ENCODE results near the gene ZNF331. TPM values are rescaled to one million over a fixed set of nuclear protein-coding genes. Genes with fewer than 3 reads are reported as not detected.

ZNF331 gene
- total and polyA plus RNA-seq, 2 donors (not counting 1 experiment from before 2014, with no cell fraction given) = 4.8 to 16.2 TPM

DNA sequence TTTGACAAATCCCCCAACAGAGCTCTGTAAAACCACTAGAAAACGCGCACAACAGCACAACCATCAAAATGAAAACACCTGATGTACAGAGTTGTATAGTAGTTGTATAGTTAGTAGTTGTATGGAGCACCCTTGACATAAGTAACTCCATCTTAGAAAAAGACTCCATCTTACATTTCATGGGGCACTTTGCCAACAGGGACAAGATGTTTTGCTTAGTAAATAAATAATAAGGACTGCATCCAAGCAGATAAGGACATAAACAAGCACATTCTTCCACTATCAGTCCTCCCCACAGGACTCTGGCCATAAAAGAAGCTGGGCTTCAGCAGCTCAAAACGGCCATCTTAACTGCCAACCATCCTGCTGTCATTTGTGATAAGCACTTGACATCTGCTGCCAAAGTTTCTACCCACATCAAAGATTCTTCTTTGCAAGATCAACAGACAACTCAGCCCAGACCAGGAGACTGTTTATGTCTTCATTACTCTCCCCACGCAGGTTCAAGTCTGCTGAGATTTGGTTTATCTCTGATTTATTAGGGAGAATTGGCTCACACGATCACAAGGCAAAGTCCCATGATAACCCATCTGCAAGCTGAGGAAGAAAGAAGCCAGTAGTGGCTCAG lies 20.7 kb upstream of the ZNF331 start:
- H2AFZ ChIP-seq (ENCODE audit: low read length) = no peak overlapping the region
- no peaks in the 10 kb centered on the region for H4K20me1 ChIP-seq (ENCODE audit: control insufficient read depth, extremely low read depth, insufficient read depth, low read length)
- peaks cover 5% of the 10 kb centered on the region for H3K79me2 ChIP-seq (ENCODE audit: control insufficient read depth, insufficient read depth, low read length)
- no peak overlapping the region for H3K4me3 ChIP-seq (replicated peaks in 1 of 4; ENCODE audit: control extremely low read depth in 1 of 4, insufficient read depth in 1 of 4, low read depth in 3 of 4, low read length in 4 of 4)
- H3K9ac ChIP-seq (ENCODE audit: insufficient read depth, low read length) = no peak overlapping the region
- no peaks in the 10 kb centered on the region for H3K9me3 ChIP-seq (ENCODE audit: control insufficient read depth, insufficient read depth, low read depth, low read length)
- H3K4me1 ChIP-seq (ENCODE audit: control insufficient read depth, extremely low read depth, insufficient read depth, low read length) = peaks cover 7% of the 10 kb centered on the region
- no peaks in the 10 kb centered on the region for H3K27me3 ChIP-seq (ENCODE audit: control insufficient read depth, insufficient read depth, low read length)
- no peak overlapping the region for H3K4me2 ChIP-seq (ENCODE audit: extremely low read depth, insufficient read depth, low read length)
- DNase-seq (ENCODE audit: low read depth in 2 of 2) = no peak
- TF ChIP-seq EZH2 (IDR thresholded peaks at IDR 0.05; ENCODE audit: low read length, missing control alignments) = no peak
- TF ChIP-seq, protein P1, sequence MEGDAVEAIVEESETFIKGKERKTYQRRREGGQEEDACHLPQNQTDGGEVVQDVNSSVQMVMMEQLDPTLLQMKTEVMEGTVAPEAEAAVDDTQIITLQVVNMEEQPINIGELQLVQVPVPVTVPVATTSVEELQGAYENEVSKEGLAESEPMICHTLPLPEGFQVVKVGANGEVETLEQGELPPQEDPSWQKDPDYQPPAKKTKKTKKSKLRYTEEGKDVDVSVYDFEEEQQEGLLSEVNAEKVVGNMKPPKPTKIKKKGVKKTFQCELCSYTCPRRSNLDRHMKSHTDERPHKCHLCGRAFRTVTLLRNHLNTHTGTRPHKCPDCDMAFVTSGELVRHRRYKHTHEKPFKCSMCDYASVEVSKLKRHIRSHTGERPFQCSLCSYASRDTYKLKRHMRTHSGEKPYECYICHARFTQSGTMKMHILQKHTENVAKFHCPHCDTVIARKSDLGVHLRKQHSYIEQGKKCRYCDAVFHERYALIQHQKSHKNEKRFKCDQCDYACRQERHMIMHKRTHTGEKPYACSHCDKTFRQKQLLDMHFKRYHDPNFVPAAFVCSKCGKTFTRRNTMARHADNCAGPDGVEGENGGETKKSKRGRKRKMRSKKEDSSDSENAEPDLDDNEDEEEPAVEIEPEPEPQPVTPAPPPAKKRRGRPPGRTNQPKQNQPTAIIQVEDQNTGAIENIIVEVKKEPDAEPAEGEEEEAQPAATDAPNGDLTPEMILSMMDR (conservative IDR thresholded peaks at IDR 0.05 in 1 of 2, IDR thresholded peaks at IDR 0.05 in 1 of 2; ENCODE audit: low read depth in 1 of 2, low read length in 2 of 2) = no peak
- H3K27ac ChIP-seq (ENCODE audit: insufficient read depth, low read length) = no peak overlapping the region
- no peaks in the 10 kb centered on the region for H3K36me3 ChIP-seq (ENCODE audit: control insufficient read depth, insufficient read depth, low read length)

DNA sequence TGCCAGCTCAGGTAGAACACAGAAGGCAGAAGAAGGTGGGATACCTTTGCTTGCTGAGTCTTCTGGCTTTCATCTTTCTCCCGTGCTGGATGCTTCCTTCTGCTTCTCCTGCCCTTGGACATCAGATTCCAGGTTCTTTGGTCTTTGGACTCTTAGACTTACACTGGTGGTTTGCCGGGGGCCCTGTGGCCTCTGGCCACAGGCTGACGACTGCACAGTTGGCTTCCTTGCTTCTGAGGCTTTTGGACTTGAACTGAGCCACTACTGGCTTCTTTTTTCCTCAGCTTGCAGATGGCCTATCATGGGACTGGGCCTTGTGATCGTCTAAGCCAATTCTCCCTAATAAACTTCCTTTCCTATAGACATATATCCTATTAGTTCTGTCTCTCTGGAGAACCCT lies 19.8 kb upstream of the ZNF331 start:
- H3K79me2 ChIP-seq (ENCODE audit: control insufficient read depth, insufficient read depth, low read length) = peaks cover 5% of the 10 kb centered on the region
- H3K4me2 ChIP-seq (ENCODE audit: extremely low read depth, insufficient read depth, low read length) = no peak overlapping the region
- no peak overlapping the region for H2AFZ ChIP-seq (ENCODE audit: low read length)
- H3K9ac ChIP-seq (ENCODE audit: insufficient read depth, low read length) = no peak overlapping the region
- H3K27ac ChIP-seq (ENCODE audit: insufficient read depth, low read length) = no peak overlapping the region
- H3K4me3 ChIP-seq (replicated peaks in 1 of 4; ENCODE audit: control extremely low read depth in 1 of 4, insufficient read depth in 1 of 4, low read depth in 3 of 4, low read length in 4 of 4) = no peak overlapping the region
- H3K4me1 ChIP-seq (ENCODE audit: control insufficient read depth, extremely low read depth, insufficient read depth, low read length) = peaks cover 7% of the 10 kb centered on the region
- H4K20me1 ChIP-seq (ENCODE audit: control insufficient read depth, extremely low read depth, insufficient read depth, low read length) = no peaks in the 10 kb centered on the region
- H3K9me3 ChIP-seq (ENCODE audit: control insufficient read depth, insufficient read depth, low read depth, low read length) = no peaks in the 10 kb centered on the region
- H3K27me3 ChIP-seq (ENCODE audit: control insufficient read depth, insufficient read depth, low read length) = no peaks in the 10 kb centered on the region
- DNase-seq (ENCODE audit: low read depth in 2 of 2) = no peak
- TF ChIP-seq, protein P1 (conservative IDR thresholded peaks at IDR 0.05 in 1 of 2, IDR thresholded peaks at IDR 0.05 in 1 of 2; ENCODE audit: low read depth in 1 of 2, low read length in 2 of 2) = no peak
- no peak for TF ChIP-seq EZH2 (IDR thresholded peaks at IDR 0.05; ENCODE audit: low read length, missing control alignments)
- H3K36me3 ChIP-seq (ENCODE audit: control insufficient read depth, insufficient read depth, low read length) = no peaks in the 10 kb centered on the region

DNA sequence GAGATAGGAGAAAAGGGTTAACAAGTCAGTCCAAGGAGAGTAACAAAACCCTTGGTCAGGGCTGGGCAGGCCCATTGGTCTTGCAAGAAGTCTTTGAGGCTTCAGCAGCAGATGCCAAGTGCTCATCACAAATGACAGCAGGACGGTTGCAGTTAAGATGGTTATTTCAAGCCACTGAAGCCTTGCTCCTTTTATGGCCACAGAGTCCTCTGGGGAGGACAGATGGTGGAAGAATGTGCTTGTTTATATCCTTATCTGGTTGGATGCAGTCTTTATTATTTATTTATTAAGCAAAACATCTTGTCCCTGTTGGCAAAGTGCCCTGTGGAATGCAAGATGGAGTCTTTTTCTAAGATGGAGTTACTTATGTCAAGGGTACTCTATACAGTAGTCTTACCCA lies 19.2 kb upstream of the ZNF331 start:
- H3K36me3 ChIP-seq (ENCODE audit: control insufficient read depth, insufficient read depth, low read length) = no peaks in the 10 kb centered on the region

More for the DNA sequence above, 19.2 kb upstream of the ZNF331 start:
- Histone ChIP-seq H3K4me3 (replicated peaks in 1 of 4; ENCODE audit: control extremely low read depth in 1 of 4, insufficient read depth in 1 of 4, low read depth in 3 of 4, low read length in 4 of 4) (no peak overlapping the region), H3K4me2 (ENCODE audit: extremely low read depth, insufficient read depth, low read length) (no peak overlapping the region), H3K4me1 (ENCODE audit: control insufficient read depth, extremely low read depth, insufficient read depth, low read length) (peaks cover 7% of the 10 kb centered on the region), H3K27me3 (ENCODE audit: control insufficient read depth, insufficient read depth, low read length) (no peaks in the 10 kb centered on the region), H3K9ac (ENCODE audit: insufficient read depth, low read length) (no peak overlapping the region), H3K27ac (ENCODE audit: insufficient read depth, low read length) (no peak overlapping the region), H4K20me1 (ENCODE audit: control insufficient read depth, extremely low read depth, insufficient read depth, low read length) (no peaks in the 10 kb centered on the region), H3K79me2 (ENCODE audit: control insufficient read depth, insufficient read depth, low read length) (peaks cover 5% of the 10 kb centered on the region), H3K9me3 (ENCODE audit: control insufficient read depth, insufficient read depth, low read depth, low read length) (no peaks in the 10 kb centered on the region), H2AFZ (ENCODE audit: low read length) (no peak overlapping the region)
- TF ChIP-seq, protein P1 (conservative IDR thresholded peaks at IDR 0.05 in 1 of 2, IDR thresholded peaks at IDR 0.05 in 1 of 2; ENCODE audit: low read depth in 1 of 2, low read length in 2 of 2) = no peak
- no peak for TF ChIP-seq EZH2 (IDR thresholded peaks at IDR 0.05; ENCODE audit: low read length, missing control alignments)
- DNase-seq (ENCODE audit: low read depth in 2 of 2) = no peak
